CD8-positive, alpha-beta memory T cell (primary cell): ENCODE measurements around the gene SPNS2. TPM values are rescaled to one million over a fixed set of nuclear protein-coding genes. Genes with fewer than 3 reads are reported as not detected.

Experiments
- CTCF ChIA-PET: fragments of 350-600 bp; sonication (Branson Sonifier 250); formaldehyde crosslinking; loops from one replicate; lab custom pipeline; 2021; ENCODE audit warnings: antibody characterized with exemption; lab: Charles Lee
- POLR2A ChIA-PET: fragments of 350-600 bp; sonication (Branson Sonifier 250); formaldehyde crosslinking; loops from one replicate; lab custom pipeline; 2021; ENCODE audit warnings: antibody characterized with exemption; lab: Charles Lee
- DNase-seq, 5 donors: peaks; one replicate each; pipeline versions ENCODE4 v3.0.0 to v3.0.0-alpha.2; 2020 to 2022; ENCODE audit warnings: mixed read lengths in 1 of 5
- H3K27ac ChIP-seq: one replicate; pipeline ENCODE4 v1.7.0; 2013; ENCODE audit warnings: low read depth, mild to moderate bottlenecking, low read length, moderate library complexity
- H3K27me3 ChIP-seq: 2 replicates; pipeline ENCODE4 v1.7.0; 2013; ENCODE audit warnings: low read length, mild to moderate bottlenecking; ENCODE audit not compliant: insufficient read depth, poor library complexity, severe bottlenecking
- H3K36me3 ChIP-seq: 2 replicates; pipeline ENCODE4 v1.7.0; 2013; ENCODE audit warnings: mild to moderate bottlenecking, low read length, moderate library complexity; ENCODE audit not compliant: insufficient read depth
- H3K4me1 ChIP-seq: 2 replicates; pipeline ENCODE4 v1.7.0; 2013; ENCODE audit warnings: mild to moderate bottlenecking, low read length, moderate library complexity; ENCODE audit not compliant: insufficient read depth
- H3K4me3 ChIP-seq: 2 replicates; pipeline ENCODE4 v1.7.0; 2013; ENCODE audit warnings: mild to moderate bottlenecking, low read length
- H3K9me3 ChIP-seq: 2 replicates; pipeline ENCODE4 v1.7.0; 2013; ENCODE audit warnings: mild to moderate bottlenecking, low read length
- H3K27ac Mint-ChIP-seq, 8 donors: one replicate each; pipeline ENCODE4 v1.8.0; 2020 to 2021; ENCODE audit warnings: mixed read lengths in 8 of 8, mild to moderate bottlenecking in 6 of 8, inconsistent platforms in 3 of 8, moderate library complexity in 3 of 8
- H3K27me3 Mint-ChIP-seq, 2 donors: one replicate each; pipeline ENCODE4 v1.8.0; 2020 to 2021; ENCODE audit warnings: mixed read lengths in 2 of 2, mild to moderate bottlenecking in 1 of 2, moderate library complexity in 1 of 2
- H3K36me3 Mint-ChIP-seq, 3 donors: one replicate each; pipeline ENCODE4 v1.8.0; 2020 to 2021; ENCODE audit warnings: mixed read lengths in 3 of 3, inconsistent platforms in 1 of 3, mild to moderate bottlenecking in 1 of 3
- H3K4me1 Mint-ChIP-seq, 3 donors: one replicate each; pipeline ENCODE4 v1.8.0; 2020 to 2021; ENCODE audit warnings: mixed read lengths in 3 of 3, inconsistent platforms in 1 of 3, mild to moderate bottlenecking in 1 of 3
- H3K4me3 Mint-ChIP-seq, 7 donors: one replicate each; pipeline ENCODE4 v1.8.0; 2020 to 2021; ENCODE audit warnings: mixed read lengths in 7 of 7, mild to moderate bottlenecking in 6 of 7, moderate library complexity in 4 of 7, inconsistent platforms in 2 of 7
- H3K9me3 Mint-ChIP-seq, 5 donors: one replicate each; pipeline ENCODE4 v1.8.0; 2020 to 2022; ENCODE audit warnings: mixed read lengths in 5 of 5, mild to moderate bottlenecking in 3 of 5, moderate library complexity in 2 of 5, inconsistent platforms in 1 of 5
- polyA plus RNA-seq: library from polyadenylated mRNA; unstranded; fragments of 300-500 nt; fragmentation: Illumina TruSeq; gene quantifications from one replicate; pipeline ENCODE4 v1.2.3, GENCODE V29; 2021
- total RNA-seq, 2 experiments: library from RNA; stranded (reverse); gene quantifications; one replicate each; pipeline ENCODE4 v1.2.3, GENCODE V29; 2021

SPNS2 gene
- total and polyA plus RNA-seq, 3 experiments from 2014 or later = 0.10 to 0.50 (median 0.49) TPM

- H3K36me3 Mint-ChIP-seq = no peaks in the 10 kb centered on the region
- CTCF ChIA-PET = no interaction called here
These were observed 31.0 kb downstream of the SPNS2 start for GRCh38 chr17:4529533-4530152.

GRCh38 chr17:4530799-4531730 is 32.4 kb downstream of the SPNS2 start:
- Mint-ChIP-seq H3K4me1 (peaks cover 0 to 9% (median 2%) of the 10 kb centered on the region in 3 donors), H3K9me3 (no peaks in the 10 kb centered on the region), H3K36me3 (no peaks in the 10 kb centered on the region), H3K4me3 (no peak overlapping the region), H3K27ac (no peak overlapping the region), H3K27me3 (peaks cover 0 to 1% of the 10 kb centered on the region in 2 donors)
- no peak overlapping the region for H3K27ac ChIP-seq
- no peaks in the 10 kb centered on the region for H3K36me3 ChIP-seq
- ChIA-PET POLR2A (no interaction called here), CTCF (no interaction called here)
- no peaks in the 10 kb centered on the region for H3K4me1 ChIP-seq
- H3K27me3 ChIP-seq = no peaks in the 10 kb centered on the region
- no peak overlapping the region for H3K4me3 ChIP-seq
- H3K9me3 ChIP-seq = no peaks in the 10 kb centered on the region
- no peak for DNase-seq

More at GRCh38 chr17:4529533-4530152, 31.0 kb downstream of the SPNS2 start:
- Histone ChIP-seq H3K36me3 (no peaks in the 10 kb centered on the region), H3K27me3 (no peaks in the 10 kb centered on the region), H3K27ac (no peak overlapping the region), H3K9me3 (no peaks in the 10 kb centered on the region), H3K4me3 (no peak overlapping the region), H3K4me1 (no peaks in the 10 kb centered on the region)
- Mint-ChIP-seq H3K9me3 (no peaks in the 10 kb centered on the region), H3K4me3 (no peak overlapping the region), H3K27me3 (peaks cover 0 to 1% of the 10 kb centered on the region in 2 donors), H3K4me1 (peaks cover 0 to 9% (median 0%) of the 10 kb centered on the region in 3 donors), H3K27ac (peak overlapping the region in 2 of 8 donors; percentile 46 to 47)
- no peak for DNase-seq
- POLR2A ChIA-PET = no interaction called here

DNA sequence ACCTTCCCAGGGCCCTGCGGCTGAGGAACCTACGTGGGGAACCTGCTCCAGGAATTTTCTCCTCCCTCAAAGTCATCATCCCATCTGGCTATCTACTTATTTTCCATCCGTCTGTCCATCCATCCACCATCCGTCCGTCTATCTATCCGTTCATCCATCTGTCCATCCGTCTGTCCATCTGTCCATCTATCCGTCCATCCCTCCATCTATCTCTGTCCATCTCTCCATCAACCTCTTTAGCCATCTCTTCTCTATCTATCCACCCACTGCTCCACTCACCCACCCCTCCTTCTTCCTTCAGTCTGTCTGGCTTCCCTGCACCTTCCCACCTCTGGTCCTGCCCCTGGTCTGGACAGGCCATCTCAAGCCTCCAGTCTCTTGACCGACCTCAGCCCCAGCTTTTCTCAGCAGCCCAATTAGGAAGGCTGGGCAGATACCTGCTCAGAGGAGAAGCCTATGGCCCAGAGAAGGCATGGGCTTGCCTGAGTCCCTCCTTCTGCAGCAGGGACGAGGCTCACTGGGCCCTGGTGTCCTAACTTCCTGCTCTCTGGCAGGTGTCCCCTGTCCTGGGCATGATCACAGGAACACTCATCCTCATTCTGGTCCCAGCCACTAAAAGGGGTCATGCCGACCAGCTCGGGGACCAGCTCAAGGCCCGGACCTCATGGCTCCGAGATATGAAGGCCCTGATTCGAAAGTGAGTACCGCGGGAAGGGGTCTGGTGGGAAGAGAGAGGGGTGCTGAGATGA is 33.5 kb downstream of the SPNS2 start:
- no peak for DNase-seq
- no peaks in the 10 kb centered on the region for H3K36me3 Mint-ChIP-seq
- H3K9me3 ChIP-seq = no peaks in the 10 kb centered on the region
- CTCF ChIA-PET = no interaction called here
- POLR2A ChIA-PET = no interaction called here
- H3K4me1 ChIP-seq = no peaks in the 10 kb centered on the region
- H3K4me3 Mint-ChIP-seq = no peak overlapping the region
- no peaks in the 10 kb centered on the region for H3K9me3 Mint-ChIP-seq
- H3K4me1 Mint-ChIP-seq = peaks cover 0 to 9% (median 2%) of the 10 kb centered on the region in 3 donors
- peaks cover 0 to 1% of the 10 kb centered on the region in 2 donors for H3K27me3 Mint-ChIP-seq
- H3K27ac Mint-ChIP-seq = peak overlapping the region in 1 of 8 donors; percentile 2
- H3K36me3 ChIP-seq = no peaks in the 10 kb centered on the region
- no peak overlapping the region for H3K4me3 ChIP-seq
- no peaks in the 10 kb centered on the region for H3K27me3 ChIP-seq
- no peak overlapping the region for H3K27ac ChIP-seq

DNA sequence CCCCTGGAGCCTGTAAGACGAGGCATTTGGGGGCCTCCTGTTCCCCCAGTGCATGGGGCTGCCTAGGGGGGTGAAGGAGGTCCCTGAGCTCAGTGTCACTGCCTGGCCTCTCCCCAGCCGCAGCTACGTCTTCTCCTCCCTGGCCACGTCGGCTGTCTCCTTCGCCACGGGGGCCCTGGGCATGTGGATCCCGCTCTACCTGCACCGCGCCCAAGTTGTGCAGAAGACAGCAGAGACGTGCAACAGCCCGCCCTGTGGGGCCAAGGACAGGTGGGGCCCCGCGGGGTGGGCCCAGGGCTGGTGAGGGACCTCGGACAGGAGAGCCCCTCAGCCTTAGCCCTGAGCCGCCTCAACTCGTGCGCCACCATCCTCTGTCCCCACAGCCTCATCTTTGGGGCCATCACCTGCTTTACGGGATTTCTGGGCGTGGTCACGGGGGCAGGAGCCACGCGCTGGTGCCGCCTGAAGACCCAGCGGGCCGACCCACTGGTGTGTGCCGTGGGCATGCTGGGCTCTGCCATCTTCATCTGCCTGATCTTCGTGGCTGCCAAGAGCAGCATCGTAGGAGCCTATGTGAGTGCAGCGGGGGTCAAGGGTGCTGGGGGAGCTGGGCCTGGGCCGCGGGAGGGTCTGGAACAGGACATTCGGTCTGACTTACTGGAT is 34.3 kb downstream of the SPNS2 start:
- H3K36me3 ChIP-seq = no peaks in the 10 kb centered on the region
- no peaks in the 10 kb centered on the region for H3K27me3 ChIP-seq
- H3K27ac ChIP-seq = no peak overlapping the region
- Mint-ChIP-seq H3K27me3 (peaks cover 0 to 1% of the 10 kb centered on the region in 2 donors), H3K27ac (peak overlapping the region in 1 of 8 donors; percentile 12), H3K36me3 (peaks cover 0 to 7% (median 0%) of the 10 kb centered on the region in 3 donors), H3K9me3 (no peaks in the 10 kb centered on the region), H3K4me3 (no peak overlapping the region), H3K4me1 (peaks cover 0 to 9% (median 2%) of the 10 kb centered on the region in 3 donors)
- POLR2A ChIA-PET = no interaction called here
- no peak overlapping the region for H3K4me3 ChIP-seq
- no peak for DNase-seq
- H3K4me1 ChIP-seq = no peaks in the 10 kb centered on the region
- CTCF ChIA-PET = no interaction called here
- H3K9me3 ChIP-seq = no peaks in the 10 kb centered on the region

- H3K4me1 ChIP-seq = no peaks in the 10 kb centered on the region
- H3K27ac Mint-ChIP-seq = peak overlapping the region in 2 of 8 donors; percentile 37 to 84
- no peaks in the 10 kb centered on the region for H3K9me3 Mint-ChIP-seq
- no peak for DNase-seq
- POLR2A ChIA-PET = interaction anchor here (0.5 kb wide), 1 partner anchor 502 kb away, joined by 3 read pairs; no protein-coding TSS in a partner anchor
- peaks cover 0 to 9% (median 2%) of the 10 kb centered on the region in 3 donors for H3K4me1 Mint-ChIP-seq
- H3K4me3 ChIP-seq = no peak overlapping the region
- no peaks in the 10 kb centered on the region for H3K9me3 ChIP-seq
- peaks cover 0 to 1% of the 10 kb centered on the region in 2 donors for H3K27me3 Mint-ChIP-seq
- peaks cover 0 to 12% (median 0%) of the 10 kb centered on the region in 3 donors for H3K36me3 Mint-ChIP-seq
- no peaks in the 10 kb centered on the region for H3K27me3 ChIP-seq
- CTCF ChIA-PET = no interaction called here
- no peak overlapping the region for H3K27ac ChIP-seq
- H3K4me3 Mint-ChIP-seq = no peak overlapping the region
- no peaks in the 10 kb centered on the region for H3K36me3 ChIP-seq
These were observed 35.1 kb downstream of the SPNS2 start for GRCh38 chr17:4533523-4534504.

GRCh38 chr17:4534515-4534914 is 35.8 kb downstream of the SPNS2 start:
- ChIA-PET CTCF (no interaction called here), POLR2A (interaction anchor here (0.5 kb wide), 1 partner anchor 501 kb away, joined by 3 read pairs; no protein-coding TSS in a partner anchor)
- Mint-ChIP-seq H3K4me3 (no peak overlapping the region), H3K36me3 (peaks cover 0 to 17% (median 0%) of the 10 kb centered on the region in 3 donors), H3K27me3 (peaks cover 0 to 1% of the 10 kb centered on the region in 2 donors), H3K27ac (peak overlapping the region in 1 of 8 donors; percentile 37), H3K4me1 (peaks cover 0 to 9% (median 2%) of the 10 kb centered on the region in 3 donors), H3K9me3 (no peaks in the 10 kb centered on the region)
- Histone ChIP-seq H3K4me1 (no peaks in the 10 kb centered on the region), H3K9me3 (no peaks in the 10 kb centered on the region), H3K36me3 (no peaks in the 10 kb centered on the region), H3K4me3 (no peak overlapping the region), H3K27me3 (no peaks in the 10 kb centered on the region), H3K27ac (no peak overlapping the region)
- no peak for DNase-seq
